ENCODE data around the gene SF3B3. TPM values are rescaled to one million over a fixed set of nuclear protein-coding genes. Genes with fewer than 3 reads are reported as not detected.

Gene SF3B3
- total RNA-seq, 1 experiment from 2014 or later = 326 TPM

DNA sequence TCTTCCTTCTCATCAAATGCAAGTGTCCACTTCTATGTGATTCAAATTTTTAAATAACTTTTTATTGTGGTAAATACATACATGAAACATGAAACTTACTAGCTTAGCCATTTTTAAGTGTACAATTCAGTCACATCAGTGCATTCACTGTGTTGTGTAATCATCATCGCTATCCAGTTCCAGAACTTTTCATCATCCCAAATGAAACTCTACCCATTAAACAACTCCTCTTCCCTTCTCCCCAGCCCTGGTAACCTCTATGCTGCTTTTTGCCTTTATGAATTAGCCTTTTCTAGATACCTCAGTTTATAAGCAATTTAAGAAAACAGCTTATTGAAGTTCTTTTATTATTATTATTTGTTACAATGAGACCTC is 81.7 kb downstream of the SF3B3 start:
- H3K27me3 ChIP-seq (ENCODE audit: insufficient read depth, low read depth) = no peaks in the 10 kb centered on the region
- H3K9me3 ChIP-seq (ENCODE audit: insufficient read depth, low read depth) = no peaks in the 10 kb centered on the region
- H3K36me3 ChIP-seq (ENCODE audit: low read depth) = no peaks in the 10 kb centered on the region
- TF ChIP-seq, protein P1, sequence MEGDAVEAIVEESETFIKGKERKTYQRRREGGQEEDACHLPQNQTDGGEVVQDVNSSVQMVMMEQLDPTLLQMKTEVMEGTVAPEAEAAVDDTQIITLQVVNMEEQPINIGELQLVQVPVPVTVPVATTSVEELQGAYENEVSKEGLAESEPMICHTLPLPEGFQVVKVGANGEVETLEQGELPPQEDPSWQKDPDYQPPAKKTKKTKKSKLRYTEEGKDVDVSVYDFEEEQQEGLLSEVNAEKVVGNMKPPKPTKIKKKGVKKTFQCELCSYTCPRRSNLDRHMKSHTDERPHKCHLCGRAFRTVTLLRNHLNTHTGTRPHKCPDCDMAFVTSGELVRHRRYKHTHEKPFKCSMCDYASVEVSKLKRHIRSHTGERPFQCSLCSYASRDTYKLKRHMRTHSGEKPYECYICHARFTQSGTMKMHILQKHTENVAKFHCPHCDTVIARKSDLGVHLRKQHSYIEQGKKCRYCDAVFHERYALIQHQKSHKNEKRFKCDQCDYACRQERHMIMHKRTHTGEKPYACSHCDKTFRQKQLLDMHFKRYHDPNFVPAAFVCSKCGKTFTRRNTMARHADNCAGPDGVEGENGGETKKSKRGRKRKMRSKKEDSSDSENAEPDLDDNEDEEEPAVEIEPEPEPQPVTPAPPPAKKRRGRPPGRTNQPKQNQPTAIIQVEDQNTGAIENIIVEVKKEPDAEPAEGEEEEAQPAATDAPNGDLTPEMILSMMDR (conservative IDR thresholded peaks at IDR 0.05) = no peak
- TF ChIP-seq EZH2 (IDR thresholded peaks at IDR 0.05; ENCODE audit: low read depth) = no peak
- CTCF ChIA-PET = no interaction called here
- intact Hi-C loops (cut with micrococcal nuclease; ENCODE audit: unreplicated experiment) = no loop called here
- H3K4me2 ChIP-seq = no peak overlapping the region
- H3K9me2 ChIP-seq (ENCODE audit: insufficient read depth) = no peaks in the 10 kb centered on the region
- POLR2A ChIA-PET (ENCODE audit: unreplicated experiment) = no interaction called here
- H2AFZ ChIP-seq = no peak overlapping the region
- H3K4me3 ChIP-seq = no peak overlapping the region
- no peak overlapping the region for H3K27ac ChIP-seq
- no peaks in the 10 kb centered on the region for H3K79me2 ChIP-seq (ENCODE audit: low read depth)
- no peaks in the 10 kb centered on the region for H4K20me1 ChIP-seq (ENCODE audit: insufficient read depth)
- BruUV-seq (replicated peaks) = no TSS peak
- DNase-seq = no peak
- peaks cover 20% of the 10 kb centered on the region for H3K4me1 ChIP-seq (replicated peaks; ENCODE audit: insufficient read depth)
- peaks cover 3% of the 10 kb centered on the region; the same call in 1 of the 2 replicates for H3F3A ChIP-seq (ENCODE audit: insufficient read depth, low read depth)

DNA sequence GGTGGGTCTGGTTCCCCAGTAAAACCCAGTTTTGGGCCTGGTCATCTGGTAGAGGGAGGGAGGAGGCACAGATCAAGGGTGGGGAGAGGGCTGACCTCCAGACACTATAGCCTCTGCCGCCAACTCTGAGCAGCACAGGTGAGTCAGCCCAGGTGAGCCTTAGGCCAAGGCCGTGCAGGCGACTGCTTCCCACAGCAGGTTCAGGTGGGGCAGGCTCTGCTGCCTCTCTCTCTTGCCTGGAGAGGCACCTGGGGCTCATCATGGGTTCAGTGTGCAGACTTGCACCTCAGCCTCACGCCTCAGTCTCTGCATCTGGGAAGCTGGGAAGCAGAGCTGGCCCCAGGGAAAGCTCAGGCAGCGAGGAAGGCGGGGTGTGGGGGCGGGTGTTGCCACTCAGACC is 84.9 kb downstream of the SF3B3 start:
- Histone ChIP-seq H3K9me3 (ENCODE audit: insufficient read depth, low read depth) (no peaks in the 10 kb centered on the region), H3K27me3 (ENCODE audit: insufficient read depth, low read depth) (no peaks in the 10 kb centered on the region), H3F3A (ENCODE audit: insufficient read depth, low read depth) (peaks cover 3% of the 10 kb centered on the region; the same call in 1 of the 2 replicates), H3K79me2 (ENCODE audit: low read depth) (no peaks in the 10 kb centered on the region), H3K4me2 (peak overlapping the region; percentile 20; the same call in 1 of the 2 replicates), H4K20me1 (ENCODE audit: insufficient read depth) (no peaks in the 10 kb centered on the region), H3K9me2 (ENCODE audit: insufficient read depth) (no peaks in the 10 kb centered on the region), H3K36me3 (ENCODE audit: low read depth) (no peaks in the 10 kb centered on the region), H3K4me1 (replicated peaks; ENCODE audit: insufficient read depth) (peaks cover 22% of the 10 kb centered on the region), H3K4me3 (no peak overlapping the region), H2AFZ (no peak overlapping the region), H3K27ac (no peak overlapping the region)
- POLR2A ChIA-PET (ENCODE audit: unreplicated experiment) = interaction anchor here (0.6 kb wide), 1 partner anchor 320 kb away, joined by 3 read pairs; no protein-coding TSS in a partner anchor
- peak; percentile 69 to 71 for DNase-seq
- intact Hi-C loops (cut with micrococcal nuclease; ENCODE audit: unreplicated experiment) = no loop called here
- BruUV-seq (replicated peaks) = no TSS peak
- CTCF ChIA-PET = no interaction called here
- TF ChIP-seq EZH2 (IDR thresholded peaks at IDR 0.05; ENCODE audit: low read depth) = no peak
- TF ChIP-seq, protein P1 (conservative IDR thresholded peaks at IDR 0.05) = no peak

DNA sequence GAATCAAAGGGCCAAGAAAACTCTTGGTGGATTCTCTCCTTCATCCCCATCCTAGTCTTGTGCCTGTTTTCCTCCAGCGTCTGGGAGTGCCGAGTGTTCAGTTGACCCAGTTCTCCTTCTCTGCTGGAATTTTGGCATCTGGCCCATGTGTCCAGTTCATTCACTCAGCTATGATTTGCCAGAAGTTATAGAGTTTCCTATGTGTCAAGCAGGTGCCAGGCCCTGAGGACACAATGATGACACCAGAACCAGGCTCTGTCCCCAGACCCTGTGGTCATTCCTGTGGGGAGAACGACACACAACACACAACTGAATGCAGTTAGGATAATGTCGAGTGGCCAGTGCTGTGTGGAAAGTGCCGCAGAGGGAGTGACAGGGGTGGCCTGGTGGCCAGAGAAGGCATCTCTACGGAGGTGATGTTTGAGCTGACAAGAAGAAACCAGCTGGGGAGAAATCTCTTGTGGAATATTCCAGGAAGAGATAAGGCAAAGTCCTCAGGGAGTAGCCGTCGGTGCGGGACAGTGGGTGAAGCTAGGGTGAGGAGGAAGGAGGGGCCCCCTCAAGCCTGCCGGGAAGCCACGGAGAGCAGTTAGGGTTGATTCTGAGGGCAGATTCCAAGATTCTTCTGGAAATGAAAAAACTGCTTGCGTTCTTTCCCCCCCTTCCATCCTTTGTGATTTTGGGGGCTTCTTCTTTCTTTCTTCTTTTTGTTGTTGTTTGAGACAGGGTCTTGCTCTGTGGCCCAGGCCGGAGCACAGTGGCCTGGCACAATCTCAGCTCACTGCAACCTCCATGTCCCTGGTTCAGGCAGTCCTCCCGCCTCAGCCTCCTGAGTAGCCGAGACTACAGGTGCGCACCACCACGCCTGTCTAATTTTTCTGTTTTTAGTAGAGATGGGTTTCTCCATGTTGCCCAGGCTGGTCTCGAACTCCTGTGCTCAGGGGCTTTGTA is 86.9 kb downstream of the SF3B3 start:
- H3K27me3 ChIP-seq (ENCODE audit: insufficient read depth, low read depth) = no peaks in the 10 kb centered on the region
- H3K79me2 ChIP-seq (ENCODE audit: low read depth) = no peaks in the 10 kb centered on the region
- H3K4me3 ChIP-seq = no peak overlapping the region
- POLR2A ChIA-PET (ENCODE audit: unreplicated experiment) = interaction anchor here (0.6 kb wide), 1 partner anchor 32 kb away, joined by 4 read pairs; no protein-coding TSS in a partner anchor
- H3K4me2 ChIP-seq = no peak overlapping the region
- peaks cover 22% of the 10 kb centered on the region for H3K4me1 ChIP-seq (replicated peaks; ENCODE audit: insufficient read depth)
- peaks cover 3% of the 10 kb centered on the region; the same call in 1 of the 2 replicates for H3F3A ChIP-seq (ENCODE audit: insufficient read depth, low read depth)
- H3K27ac ChIP-seq = no peak overlapping the region
- DNase-seq = no peak
- TF ChIP-seq EZH2 (IDR thresholded peaks at IDR 0.05; ENCODE audit: low read depth) = no peak
- TF ChIP-seq, protein P1 (conservative IDR thresholded peaks at IDR 0.05) = no peak
- BruUV-seq (replicated peaks) = no TSS peak
- CTCF ChIA-PET = no interaction called here
- H3K36me3 ChIP-seq (ENCODE audit: low read depth) = no peaks in the 10 kb centered on the region
- H4K20me1 ChIP-seq (ENCODE audit: insufficient read depth) = no peaks in the 10 kb centered on the region
- H3K9me2 ChIP-seq (ENCODE audit: insufficient read depth) = no peaks in the 10 kb centered on the region
- no peak overlapping the region for H2AFZ ChIP-seq
- intact Hi-C loops (cut with micrococcal nuclease; ENCODE audit: unreplicated experiment) = no loop called here
- no peaks in the 10 kb centered on the region for H3K9me3 ChIP-seq (ENCODE audit: insufficient read depth, low read depth)

Measured in PC-9 (cell line).